ENCODE data around the gene ARHGEF4. TPM values are rescaled to one million over a fixed set of nuclear protein-coding genes. Genes with fewer than 3 reads are reported as not detected.

Gene ARHGEF4
- total RNA-seq, 2 donors from 2014 or later, result 0.63 to 1.7 TPM

DNA sequence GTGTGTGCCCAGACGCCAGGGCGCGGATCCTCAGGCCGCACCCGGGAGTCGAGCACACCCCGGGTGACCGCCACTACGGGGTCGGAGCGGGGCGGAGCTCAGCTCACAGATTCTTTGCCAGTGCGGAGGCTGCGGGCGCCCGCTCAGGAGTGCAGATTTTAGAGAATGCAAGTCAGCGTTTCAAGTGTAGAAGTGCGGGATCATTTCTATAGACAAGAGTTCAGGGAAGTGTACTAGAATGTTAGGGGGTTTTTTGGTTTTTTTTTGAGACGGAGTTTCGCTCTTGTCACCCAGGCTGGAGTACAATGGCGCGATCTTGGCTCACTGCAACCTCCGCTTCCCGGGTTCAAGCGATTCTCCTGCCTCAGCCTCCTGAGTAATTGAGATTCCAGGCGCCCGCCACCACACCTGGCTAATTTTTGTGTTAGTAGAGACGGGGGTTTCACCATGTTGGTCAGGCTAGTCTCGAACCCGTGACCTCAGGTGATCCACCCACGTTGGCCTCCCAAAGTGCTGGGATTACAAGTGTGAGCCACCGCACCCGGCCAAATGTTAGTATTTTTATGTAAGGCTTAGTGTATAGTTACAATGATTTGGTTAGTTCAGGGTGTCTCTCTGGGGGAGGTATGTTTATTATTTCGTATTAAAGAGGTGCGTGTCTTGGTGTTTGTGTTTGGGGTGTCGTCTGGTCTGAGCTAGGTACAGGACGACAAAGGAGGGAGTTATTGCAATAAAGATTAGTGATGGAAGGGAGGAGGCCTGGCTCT is 257.2 kb downstream of the ARHGEF4 start:
- peaks cover 30% of the 10 kb centered on the region for H3K4me1 Mint-ChIP-seq (ENCODE audit: low read depth)
- peak overlapping the region; percentile 93 to 95 for H3K4me3 Mint-ChIP-seq
- DNase-seq (peak; percentile 15 to 75), ATAC-seq (replicated peaks in 1 of 2) (peak; percentile 80 to 82)
- peak overlapping the region; percentile 94 for H3K27ac Mint-ChIP-seq
- H3K9me3 Mint-ChIP-seq, result no peaks in the 10 kb centered on the region
- H3K36me3 Mint-ChIP-seq (ENCODE audit: insufficient read depth in 2 of 2), result peaks cover 2 to 14% of the 10 kb centered on the region in 2 donors
- H3K27me3 Mint-ChIP-seq (ENCODE audit: low read depth), result no peaks in the 10 kb centered on the region

- ATAC-seq (replicated peaks in 1 of 2), result no peak
- Mint-ChIP-seq H3K4me1 (ENCODE audit: low read depth) (peaks cover 22% of the 10 kb centered on the region), H3K27ac (peak overlapping the region; percentile 94), H3K27me3 (ENCODE audit: low read depth) (no peaks in the 10 kb centered on the region), H3K4me3 (peak overlapping the region; percentile 93 to 95), H3K9me3 (no peaks in the 10 kb centered on the region), H3K36me3 (ENCODE audit: insufficient read depth in 2 of 2) (peaks cover 2 to 9% of the 10 kb centered on the region in 2 donors)
- DNase-seq, result no peak
These were observed 258.0 kb downstream of the ARHGEF4 start for GRCh38 chr2:131094463-131095281.

Other genes starting within 250 kb of the ARHGEF4 start
- not detected for gene CFC1, start 237.3 kb upstream of the ARHGEF4 start, total RNA-seq
- not detected for gene POTEJ, start 225.5 kb upstream of the ARHGEF4 start, total RNA-seq
- not detected for gene GPR148, start 107.8 kb upstream of the ARHGEF4 start, total RNA-seq
- gene AMER3, start 81.4 kb upstream of the ARHGEF4 start, total RNA-seq, result not detected